HepG2 (cell line): Measurements from ENCODE around the gene DDR1. TPM values are rescaled to one million over a fixed set of nuclear protein-coding genes. Genes with fewer than 3 reads are reported as not detected.

Source experiments
- DR1 ChIP-seq: sonication (generic); formaldehyde crosslinking; IDR thresholded peaks from 2 replicates; pipeline ENCODE4 v1.8.0; 2021; ENCODE audit warnings: mild to moderate bottlenecking, missing genetic modification reagents, inconsistent platforms
- GTF3A ChIP-seq: sonication (generic); formaldehyde crosslinking; conservative IDR thresholded peaks from 2 replicates; pipeline ENCODE4 v1.4.0; 2020; ENCODE audit warnings: mild to moderate bottlenecking, missing genetic modification reagents
- JARID2 ChIP-seq: sonication (generic); formaldehyde crosslinking; IDR thresholded peaks from 2 replicates; pipeline ENCODE4 v1.8.1; 2023; ENCODE audit warnings: missing genetic modification reagents, inconsistent platforms; ENCODE audit not compliant: insufficient replicate concordance
- MIER3 ChIP-seq: IDR thresholded peaks from 2 replicates; pipeline ENCODE4 v1.6.1; 2016; ENCODE audit warnings: missing compliant biosample characterization, borderline replicate concordance
- MTF2 ChIP-seq: sonication (generic); formaldehyde crosslinking; IDR thresholded peaks from 2 replicates; pipeline ENCODE4 v1.5.0; 2020; ENCODE audit warnings: missing genetic modification reagents, borderline replicate concordance
- NFIC ChIP-seq: IDR thresholded peaks from 2 replicates; pipeline ENCODE4 v1.6.1; 2012; ENCODE audit warnings: mild to moderate bottlenecking, low read length, inconsistent platforms
- PHF20 ChIP-seq: sonication (generic); formaldehyde crosslinking; IDR thresholded peaks from 2 replicates; pipeline ENCODE4 v1.5.0; 2020; ENCODE audit warnings: mild to moderate bottlenecking, missing genetic modification reagents
- RAD51 ChIP-seq: fragments of 450-650 bp; IDR thresholded peaks from 2 replicates; pipeline ENCODE4 v1.6.1; 2016; ENCODE audit warnings: borderline replicate concordance
- SOX13 ChIP-seq, 3 experiments: fragments of 450-650 bp in 1 of 3; sonication (generic) in 1 of 3; formaldehyde crosslinking in 1 of 3; IDR thresholded peaks in 2 of 3; conservative IDR thresholded peaks in 1 of 3; 2 replicates each; pipeline versions ENCODE4 v1.5.0 to v1.6.1; 2016 to 2020; ENCODE audit warnings: antibody characterized with exemption in 1 of 3, mild to moderate bottlenecking in 1 of 3, missing compliant biosample characterization in 1 of 3, missing genetic modification reagents in 1 of 3, moderate library complexity in 1 of 3
- TAF15 ChIP-seq: fragments of 200-400 bp; formaldehyde crosslinking; IDR thresholded peaks from one replicate; pipeline ENCODE4 v1.6.1; 2018; ENCODE audit warnings: mild to moderate bottlenecking, low read depth, low read length; ENCODE audit not compliant: poor library complexity, severe bottlenecking
- ZC3H13 ChIP-seq: sonication (generic); formaldehyde crosslinking; IDR thresholded peaks from 2 replicates; pipeline ENCODE4 v1.8.1; 2023; ENCODE audit warnings: mild to moderate bottlenecking, missing genetic modification reagents, moderate library complexity
- ZFP36 ChIP-seq: fragments of 150-350 bp; IDR thresholded peaks from 2 replicates; pipeline ENCODE4 v1.6.1; 2018; ENCODE audit warnings: borderline replicate concordance, low read length, low read depth; ENCODE audit not compliant: partially characterized antibody
- ZNF138 ChIP-seq: sonication (generic); formaldehyde crosslinking; IDR thresholded peaks from 2 replicates; pipeline ENCODE4 v1.5.0; 2020; ENCODE audit warnings: mild to moderate bottlenecking, low read depth, missing genetic modification reagents
- ZNF234 ChIP-seq: sonication (generic); formaldehyde crosslinking; conservative IDR thresholded peaks from 2 replicates; pipeline ENCODE4 v1.5.1; 2020; ENCODE audit warnings: mild to moderate bottlenecking, missing genetic modification reagents
- ZNF263 ChIP-seq: sonication (generic); formaldehyde crosslinking; IDR thresholded peaks from 2 replicates; pipeline ENCODE4 v1.4.0; 2020; ENCODE audit warnings: missing genetic modification reagents
- ZNF34 ChIP-seq: sonication (generic); formaldehyde crosslinking; IDR thresholded peaks from 2 replicates; pipeline ENCODE4 v1.4.0; 2020; ENCODE audit warnings: mild to moderate bottlenecking, missing genetic modification reagents, borderline replicate concordance
- ZNF547 ChIP-seq: sonication (generic); formaldehyde crosslinking; IDR thresholded peaks from 2 replicates; pipeline ENCODE4 v1.5.1; 2020; ENCODE audit warnings: mild to moderate bottlenecking, missing genetic modification reagents
- ZNF589 ChIP-seq: sonication (generic); formaldehyde crosslinking; conservative IDR thresholded peaks from 2 replicates; pipeline ENCODE4 v1.8.0; 2022; ENCODE audit warnings: mild to moderate bottlenecking, moderate library complexity, missing genetic modification reagents
- ZNF615 ChIP-seq: sonication (generic); formaldehyde crosslinking; IDR thresholded peaks from 2 replicates; pipeline ENCODE4 v1.5.0; 2020; ENCODE audit warnings: mild to moderate bottlenecking, missing genetic modification reagents, borderline replicate concordance
- ZNF629 ChIP-seq: sonication (generic); formaldehyde crosslinking; conservative IDR thresholded peaks from 2 replicates; pipeline ENCODE4 v1.5.0; 2020; ENCODE audit warnings: missing genetic modification reagents
- ZNF652 ChIP-seq: IDR thresholded peaks from 2 replicates; pipeline ENCODE4 v1.6.1; 2016; ENCODE audit warnings: low read depth, borderline replicate concordance
- ZNF678 ChIP-seq: sonication (generic); formaldehyde crosslinking; IDR thresholded peaks from 2 replicates; pipeline ENCODE4 v1.4.0; 2020; ENCODE audit warnings: mild to moderate bottlenecking, missing genetic modification reagents
- ZNF776 ChIP-seq: sonication (generic); formaldehyde crosslinking; IDR thresholded peaks from 2 replicates; pipeline ENCODE4 v1.4.0; 2020; ENCODE audit warnings: mild to moderate bottlenecking, missing genetic modification reagents
- ZSCAN12 ChIP-seq: sonication (generic); formaldehyde crosslinking; IDR thresholded peaks from 2 replicates; pipeline ENCODE4 v1.9.0; 2021; ENCODE audit warnings: mild to moderate bottlenecking, missing genetic modification reagents
- polyA plus RNA-seq, 8 experiments: library from polyadenylated mRNA; depleted of rRNA in 3 of 8; stranded (reverse) in 7 of 8; unstranded in 1 of 8; fragments of >200 nt; fragmentation: Illumina TruSeq in 4 of 8; extraction: Trizol in 4 of 8; gene quantifications; 2 replicates each; pipeline versions ENCODE4 v1.2.1 to v1.2.3, GENCODE V29; 2011 to 2016; ENCODE audit warnings: low read depth in 4 of 8, missing spikeins in 1 of 8, mixed read lengths in 1 of 8; ENCODE audit not compliant: insufficient read depth in 1 of 8
- total RNA-seq, 5 experiments: library from RNA; depleted of rRNA; stranded (reverse); fragments of >200 nt; fragmentation: Illumina TruSeq; extraction: Trizol; gene quantifications; 2 replicates each; pipeline ENCODE4 v1.2.3, GENCODE V29; 2016; ENCODE audit warnings: low read depth in 1 of 5
- TF ChIP-seq, protein P1 (sequence below): fragments of 450-650 bp; IDR thresholded peaks from 2 replicates; pipeline ENCODE4 v1.6.1; 2016
- TF ChIP-seq, protein P2 (sequence below): sonication (generic); formaldehyde crosslinking; IDR thresholded peaks from 2 replicates; pipeline ENCODE4 v1.5.0; 2020; ENCODE audit warnings: mild to moderate bottlenecking, missing genetic modification reagents

Gene DDR1
- total and polyA plus RNA-seq, 2 of the 13 experiments (the other 11 are each of a cell fraction or from before 2014, with no cell fraction given) = 16.7 to 20.2 TPM

DNA sequence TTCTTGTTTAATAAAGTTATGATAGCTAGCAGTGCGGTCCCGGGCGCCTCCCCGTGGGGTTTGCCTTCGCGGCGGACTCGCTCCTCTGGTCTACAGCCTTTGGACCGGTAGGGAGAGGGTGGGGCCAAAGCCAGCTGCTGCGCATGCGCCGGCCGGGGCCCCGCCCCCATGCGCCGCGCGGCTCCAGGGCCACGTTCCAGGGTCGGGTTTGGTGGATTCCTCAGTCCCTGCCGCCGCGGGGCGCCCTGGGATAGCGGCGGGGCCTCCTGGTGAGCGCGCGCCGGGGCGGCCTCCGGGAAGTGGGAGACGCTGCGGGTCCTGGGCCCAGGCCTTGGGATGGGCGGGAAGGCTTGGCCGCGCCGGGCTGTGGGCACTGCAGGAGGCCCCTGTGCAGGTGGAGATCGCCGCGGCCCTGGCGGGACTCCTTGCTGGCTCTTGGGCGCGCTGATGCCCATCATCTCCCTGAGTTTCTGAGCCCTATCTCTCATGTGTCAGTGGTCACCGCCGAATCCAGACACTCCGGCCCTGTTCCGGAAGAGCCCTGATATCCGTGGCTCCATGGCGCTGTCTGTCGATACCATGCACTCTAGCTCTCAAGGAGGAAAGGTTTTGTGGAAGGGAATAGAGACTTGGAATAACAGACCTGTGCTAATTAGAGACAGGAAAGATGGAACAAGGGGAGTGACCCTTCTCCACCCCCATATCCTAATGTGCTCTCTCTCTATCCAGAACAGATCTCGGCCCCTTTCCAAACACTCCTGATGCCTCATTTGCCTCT lies 29.9 kb downstream of the DDR1 start, which contains the start of gene VARS2 (continued):
- TF ChIP-seq ZC3H13 (peak; percentile 98), JARID2 (CRISPR knock-in tag) (no peak), ZNF589 (CRISPR knock-in tag) (peak; percentile 95), ZNF678 (CRISPR knock-in tag) (0 out of 2 replicates have a peak, but pooled peaks have one; percentile 45), ZSCAN12 (CRISPR knock-in tag) (peak; percentile 90; the same call in 1 of the 2 replicates), ZNF776 (CRISPR knock-in tag) (peak; percentile 98), DR1 (CRISPR knock-in tag) (peak; percentile 93), SOX13 (IDR thresholded peaks at IDR 0.05) (no peak), SOX13 (CRISPR knock-in tag; conservative IDR thresholded peaks at IDR 0.05 in 1 of 2, IDR thresholded peaks at IDR 0.05 in 1 of 2) (peak in 1 of 2 experiments; percentile 51; a peak in 2 of 4 replicates), ZFP36 (no peak), ZNF629 (peak; percentile 55; the same call in 1 of the 2 replicates), NFIC (peak; percentile 43; the same call in 1 of the 2 replicates), PHF20 (peak; percentile 92), ZNF138 (peak; percentile 95), MTF2 (CRISPR knock-in tag) (peak; percentile 89; the same call in 1 of the 2 replicates), ZNF234 (CRISPR knock-in tag) (0 out of 2 replicates have a peak, but pooled peaks have one; percentile 58), TAF15 (peak; percentile 32), MIER3 (peak; percentile 94), GTF3A (0 out of 2 replicates have a peak, but pooled peaks have one; percentile 10), ZNF263 (CRISPR knock-in tag) (peak; percentile 69), RAD51 (no peak), ZNF652 (CRISPR knock-in tag) (no peak), ZNF547 (CRISPR knock-in tag) (peak; percentile 88), ZNF34 (CRISPR knock-in tag) (peak; percentile 93; the same call in 1 of the 2 replicates), ZNF615 (CRISPR knock-in tag) (0 out of 2 replicates have a peak, but pooled peaks have one; percentile 28)
- TF ChIP-seq, protein P1, sequence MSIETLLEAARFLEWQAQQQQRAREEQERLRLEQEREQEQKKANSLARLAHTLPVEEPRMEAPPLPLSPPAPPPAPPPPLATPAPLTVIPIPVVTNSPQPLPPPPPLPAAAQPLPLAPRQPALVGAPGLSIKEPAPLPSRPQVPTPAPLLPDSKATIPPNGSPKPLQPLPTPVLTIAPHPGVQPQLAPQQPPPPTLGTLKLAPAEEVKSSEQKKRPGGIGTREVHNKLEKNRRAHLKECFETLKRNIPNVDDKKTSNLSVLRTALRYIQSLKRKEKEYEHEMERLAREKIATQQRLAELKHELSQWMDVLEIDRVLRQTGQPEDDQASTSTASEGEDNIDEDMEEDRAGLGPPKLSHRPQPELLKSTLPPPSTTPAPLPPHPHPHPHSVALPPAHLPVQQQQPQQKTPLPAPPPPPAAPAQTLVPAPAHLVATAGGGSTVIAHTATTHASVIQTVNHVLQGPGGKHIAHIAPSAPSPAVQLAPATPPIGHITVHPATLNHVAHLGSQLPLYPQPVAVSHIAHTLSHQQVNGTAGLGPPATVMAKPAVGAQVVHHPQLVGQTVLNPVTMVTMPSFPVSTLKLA = peak; percentile 78
- TF ChIP-seq, protein P2, sequence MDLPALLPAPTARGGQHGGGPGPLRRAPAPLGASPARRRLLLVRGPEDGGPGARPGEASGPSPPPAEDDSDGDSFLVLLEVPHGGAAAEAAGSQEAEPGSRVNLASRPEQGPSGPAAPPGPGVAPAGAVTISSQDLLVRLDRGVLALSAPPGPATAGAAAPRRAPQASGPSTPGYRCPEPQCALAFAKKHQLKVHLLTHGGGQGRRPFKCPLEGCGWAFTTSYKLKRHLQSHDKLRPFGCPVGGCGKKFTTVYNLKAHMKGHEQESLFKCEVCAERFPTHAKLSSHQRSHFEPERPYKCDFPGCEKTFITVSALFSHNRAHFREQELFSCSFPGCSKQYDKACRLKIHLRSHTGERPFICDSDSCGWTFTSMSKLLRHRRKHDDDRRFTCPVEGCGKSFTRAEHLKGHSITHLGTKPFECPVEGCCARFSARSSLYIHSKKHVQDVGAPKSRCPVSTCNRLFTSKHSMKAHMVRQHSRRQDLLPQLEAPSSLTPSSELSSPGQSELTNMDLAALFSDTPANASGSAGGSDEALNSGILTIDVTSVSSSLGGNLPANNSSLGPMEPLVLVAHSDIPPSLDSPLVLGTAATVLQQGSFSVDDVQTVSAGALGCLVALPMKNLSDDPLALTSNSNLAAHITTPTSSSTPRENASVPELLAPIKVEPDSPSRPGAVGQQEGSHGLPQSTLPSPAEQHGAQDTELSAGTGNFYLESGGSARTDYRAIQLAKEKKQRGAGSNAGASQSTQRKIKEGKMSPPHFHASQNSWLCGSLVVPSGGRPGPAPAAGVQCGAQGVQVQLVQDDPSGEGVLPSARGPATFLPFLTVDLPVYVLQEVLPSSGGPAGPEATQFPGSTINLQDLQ (CRISPR knock-in tag) = peak; percentile 94; the same call in 1 of the 2 replicates
